Activated CD4-positive, alpha-beta T cell treated with anti-CD3 and anti-CD28 coated beads, Interleukin-2, amount 10 ng/mL, durations not matched to agents 7 days and 5 days (primary cell): ENCODE measurements around the gene NARS2. TPM values are rescaled to one million over a fixed set of nuclear protein-coding genes. Genes with fewer than 3 reads are reported as not detected.

Source experiments
- CTCF ChIA-PET: fragments of 350-600 bp; sonication (Branson Sonifier 250); formaldehyde crosslinking; loops from one replicate; lab custom pipeline; 2021; ENCODE audit warnings: antibody characterized with exemption; lab: Charles Lee
- POLR2A ChIA-PET: fragments of 350-600 bp; sonication (Branson Sonifier 250); formaldehyde crosslinking; loops from one replicate; lab custom pipeline; 2021; ENCODE audit warnings: antibody characterized with exemption; lab: Charles Lee
- DNase-seq: peaks from one replicate; pipeline ENCODE4 v3.0.0-alpha.2; 2020
- H3K27ac Mint-ChIP-seq: one replicate; pipeline ENCODE4 v1.8.0; 2021; ENCODE audit warnings: mild to moderate bottlenecking, moderate library complexity, mixed read lengths
- H3K27me3 Mint-ChIP-seq: one replicate; pipeline ENCODE4 v1.8.0; 2021; ENCODE audit warnings: mixed read lengths
- H3K36me3 Mint-ChIP-seq: one replicate; pipeline ENCODE4 v1.8.0; 2021; ENCODE audit warnings: low read depth, mixed read lengths
- H3K4me1 Mint-ChIP-seq: one replicate; pipeline ENCODE4 v1.8.0; 2021; ENCODE audit warnings: mixed read lengths
- H3K4me3 Mint-ChIP-seq: one replicate; pipeline ENCODE4 v1.8.0; 2021; ENCODE audit warnings: mild to moderate bottlenecking, moderate library complexity, mixed read lengths
- H3K9me3 Mint-ChIP-seq: one replicate; pipeline ENCODE4 v1.8.0; 2021; ENCODE audit warnings: mixed read lengths
- total RNA-seq, 2 experiments: library from RNA; stranded (reverse); gene quantifications; one replicate each; pipeline ENCODE4 v1.2.3, GENCODE V29; 2021

Gene NARS2
- total RNA-seq, 2 experiments from 2014 or later = 13.2 to 14.3 TPM

GRCh38 chr11:78386215-78386941 is 188.3 kb downstream of the NARS2 start:
- no peak for DNase-seq
- ChIA-PET CTCF (no interaction called here), POLR2A (no interaction called here)
- peaks cover 39% of the 10 kb centered on the region for H3K9me3 Mint-ChIP-seq
- H3K27me3 Mint-ChIP-seq = no peaks in the 10 kb centered on the region
- no peaks in the 10 kb centered on the region for H3K4me1 Mint-ChIP-seq
- peaks cover 42% of the 10 kb centered on the region for H3K36me3 Mint-ChIP-seq
- no peak overlapping the region for H3K4me3 Mint-ChIP-seq
- H3K27ac Mint-ChIP-seq = no peak overlapping the region

Other genes starting within 250 kb of the NARS2 start
- gene GAB2, start 157.0 kb downstream of the NARS2 start, total RNA-seq = 10 to 100 TPM; 15.9 to 16.6 TPM